Ovary (tissue), 3 donors: Measurements from ENCODE around the gene CAMTA1.

Experiments
- POLR2A ChIP-seq: fragments of 450-650 bp; IDR thresholded peaks from one replicate; pipeline ENCODE4 v1.6.1; 2017; ENCODE audit warnings: antibody characterized with exemption, mild to moderate bottlenecking, moderate library complexity
- TF ChIP-seq, protein P1 (sequence below), 3 donors: fragments of 450-650 bp in 2 of 3; fragments of 200-600 bp in 1 of 3; IDR thresholded peaks; one replicate each; pipeline versions ENCODE4 v1.5.1 to v1.8.0; 2016 to 2022; ENCODE audit warnings: antibody characterized with exemption in 3 of 3, mild to moderate bottlenecking in 1 of 3
- donor health status: DM: no; HTN: no; CAD: no.

GRCh38 chr1:7407544-7407895 lies 622.3 kb downstream of the CAMTA1 start:
- no peak for TF ChIP-seq POLR2A
- TF ChIP-seq, protein P1, sequence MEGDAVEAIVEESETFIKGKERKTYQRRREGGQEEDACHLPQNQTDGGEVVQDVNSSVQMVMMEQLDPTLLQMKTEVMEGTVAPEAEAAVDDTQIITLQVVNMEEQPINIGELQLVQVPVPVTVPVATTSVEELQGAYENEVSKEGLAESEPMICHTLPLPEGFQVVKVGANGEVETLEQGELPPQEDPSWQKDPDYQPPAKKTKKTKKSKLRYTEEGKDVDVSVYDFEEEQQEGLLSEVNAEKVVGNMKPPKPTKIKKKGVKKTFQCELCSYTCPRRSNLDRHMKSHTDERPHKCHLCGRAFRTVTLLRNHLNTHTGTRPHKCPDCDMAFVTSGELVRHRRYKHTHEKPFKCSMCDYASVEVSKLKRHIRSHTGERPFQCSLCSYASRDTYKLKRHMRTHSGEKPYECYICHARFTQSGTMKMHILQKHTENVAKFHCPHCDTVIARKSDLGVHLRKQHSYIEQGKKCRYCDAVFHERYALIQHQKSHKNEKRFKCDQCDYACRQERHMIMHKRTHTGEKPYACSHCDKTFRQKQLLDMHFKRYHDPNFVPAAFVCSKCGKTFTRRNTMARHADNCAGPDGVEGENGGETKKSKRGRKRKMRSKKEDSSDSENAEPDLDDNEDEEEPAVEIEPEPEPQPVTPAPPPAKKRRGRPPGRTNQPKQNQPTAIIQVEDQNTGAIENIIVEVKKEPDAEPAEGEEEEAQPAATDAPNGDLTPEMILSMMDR (IDR thresholded peaks at IDR 0.05), result no peak
